SH-SY5Y (cell line): ENCODE measurements around the gene THOP1.

ENCODE experiments used
- GATA2 ChIP-seq: IDR thresholded peaks from 2 replicates; pipeline ENCODE4 v1.6.1; 2011; ENCODE audit warnings: mild to moderate bottlenecking, low read depth, low read length
- GATA3 ChIP-seq: IDR thresholded peaks from 2 replicates; pipeline ENCODE4 v1.6.1; 2011; ENCODE audit warnings: low read depth, mild to moderate bottlenecking, low read length, moderate library complexity

THOP1 gene

DNA sequence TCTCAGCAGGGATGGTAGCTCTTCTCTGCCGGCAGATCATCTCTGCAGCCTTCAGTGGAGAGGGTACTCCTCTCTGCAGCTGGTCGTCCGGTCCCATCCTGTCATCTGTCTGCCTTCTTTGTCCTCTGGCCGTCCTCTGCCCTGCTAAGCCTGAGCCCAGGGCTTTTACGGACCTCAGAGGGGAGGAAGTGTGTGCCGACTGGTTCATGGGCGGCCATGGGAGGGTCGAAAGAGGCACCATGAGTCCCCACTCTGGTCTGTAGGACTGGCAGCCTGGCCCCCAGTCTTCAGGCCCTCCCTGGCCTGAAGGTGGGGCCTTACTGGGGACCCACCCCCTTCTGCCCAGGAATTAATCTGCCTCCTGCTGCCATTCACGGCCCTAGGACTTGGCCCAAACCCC, 38.3 kb downstream of the THOP1 start:
- TF ChIP-seq GATA2 (no peak), GATA3 (no peak)

DNA sequence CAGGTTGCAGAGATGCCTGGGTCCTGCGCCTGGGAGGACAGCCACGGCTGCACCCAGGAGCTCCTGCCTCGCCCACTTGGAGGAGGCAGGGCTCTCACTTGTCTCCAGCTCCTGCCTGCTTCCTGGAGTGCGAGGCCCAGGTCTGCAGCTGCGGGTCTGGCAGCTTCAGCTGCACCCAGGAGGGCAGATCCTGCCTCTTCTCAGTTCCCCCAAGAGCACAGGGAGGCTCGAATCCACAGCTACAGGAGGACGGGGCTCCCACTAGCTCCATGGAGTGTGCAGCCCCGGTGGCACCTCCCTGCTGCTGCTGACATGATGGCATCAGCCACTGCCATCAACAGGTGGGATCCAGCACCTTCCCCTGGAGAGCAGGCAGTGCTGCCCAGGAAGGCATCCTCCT, 38.8 kb downstream of the THOP1 start:
- no peak for TF ChIP-seq GATA2
- no peak for TF ChIP-seq GATA3

DNA sequence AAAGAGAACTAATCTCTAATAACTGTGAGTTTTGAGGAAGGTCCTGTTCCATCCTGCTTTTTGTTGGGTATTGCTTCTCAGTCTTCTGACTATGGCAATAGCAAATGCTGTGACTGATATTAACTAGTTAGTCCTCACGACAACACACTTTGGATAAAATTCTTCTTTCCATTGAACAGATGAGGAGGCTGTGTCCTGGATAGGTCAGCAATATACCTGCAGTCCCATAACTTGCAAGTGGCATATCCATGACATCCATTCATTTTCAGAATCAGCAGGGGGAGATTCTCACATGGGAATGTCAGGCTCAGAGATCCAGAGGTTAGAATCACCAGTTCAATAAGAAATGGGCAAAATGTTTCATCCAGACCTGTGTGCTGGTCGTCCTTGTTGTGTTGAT, 41.7 kb downstream of the THOP1 start:
- no peak for TF ChIP-seq GATA2
- no peak for TF ChIP-seq GATA3

DNA sequence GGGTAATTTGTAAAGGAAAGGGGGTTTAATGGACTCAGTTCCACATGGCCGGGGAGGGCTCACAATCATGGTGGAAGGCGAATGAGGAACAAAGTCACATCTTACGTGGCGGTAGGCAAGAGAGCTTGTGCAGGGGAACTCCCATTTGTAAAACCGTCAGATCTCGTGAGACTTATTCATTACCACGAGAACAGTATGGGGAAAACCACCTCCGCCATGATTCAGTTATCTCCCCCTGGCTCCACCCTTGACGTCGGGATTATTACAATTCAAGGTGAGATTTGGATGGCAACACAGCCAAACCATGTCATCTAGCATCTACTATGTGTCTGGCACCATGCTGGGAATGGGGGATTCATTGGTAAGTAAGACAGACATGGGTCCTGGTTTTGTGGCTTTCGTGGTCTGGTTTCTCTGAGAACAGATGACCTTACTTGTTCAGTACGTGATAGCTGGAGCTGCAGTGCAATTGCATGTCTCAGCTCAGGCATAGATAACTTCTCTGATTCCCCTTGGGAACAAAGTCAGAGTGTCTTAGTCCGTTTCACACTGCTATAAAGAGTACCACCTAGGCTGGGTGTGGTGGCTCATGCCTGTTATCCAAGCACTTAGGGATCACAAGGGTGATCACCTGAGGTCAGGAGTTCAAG, 42.7 kb downstream of the THOP1 start:
- TF ChIP-seq GATA2 (no peak), GATA3 (no peak)

DNA sequence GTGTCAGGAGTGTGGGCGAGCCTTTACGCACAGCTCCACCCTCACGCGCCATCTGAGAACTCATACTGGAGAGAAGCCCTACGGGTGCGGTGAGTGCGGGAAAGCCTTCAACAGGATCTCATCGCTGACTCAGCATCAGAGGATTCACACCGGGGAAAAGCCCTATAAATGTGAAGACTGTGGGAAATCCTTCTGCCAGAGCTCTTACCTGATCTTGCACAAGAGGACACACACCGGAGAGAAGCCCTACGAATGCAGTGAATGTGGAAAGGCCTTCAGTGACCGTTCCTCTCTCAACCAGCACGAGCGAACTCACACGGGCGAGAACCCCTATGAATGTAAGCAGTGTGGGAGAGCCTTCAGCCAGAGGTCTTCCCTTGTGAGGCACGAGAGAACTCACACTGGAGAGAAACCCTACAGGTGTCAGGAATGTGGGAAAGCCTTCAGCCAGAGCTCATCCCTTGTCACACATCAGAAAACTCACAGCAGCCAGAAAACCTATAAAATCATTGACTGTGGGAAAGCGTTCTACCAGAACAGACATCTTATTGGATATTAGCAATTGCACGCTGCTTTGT, 49.1 kb downstream of the THOP1 start:
- no peak for TF ChIP-seq GATA2

DNA sequence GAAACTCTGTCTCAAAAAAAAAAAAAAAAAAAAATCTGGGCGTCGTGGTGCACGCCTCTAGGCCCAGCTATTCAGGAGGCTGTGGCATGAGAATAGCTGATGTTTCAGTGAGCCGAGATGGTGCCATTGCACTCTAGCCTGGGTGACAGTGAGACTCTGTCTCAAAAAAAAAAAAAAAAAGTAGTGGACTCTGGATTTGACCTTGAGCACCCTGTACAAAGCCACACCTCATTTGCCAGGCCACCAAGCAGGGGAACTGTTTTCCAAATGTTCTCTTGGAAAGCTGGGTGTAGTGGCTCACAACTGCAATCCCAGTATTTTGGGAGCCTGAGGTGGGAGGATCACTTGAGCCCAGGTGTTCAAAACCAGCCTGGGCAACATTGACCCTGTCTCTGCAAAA, 52.1 kb downstream of the THOP1 start:
- TF ChIP-seq GATA3 (no peak), GATA2 (no peak)

DNA sequence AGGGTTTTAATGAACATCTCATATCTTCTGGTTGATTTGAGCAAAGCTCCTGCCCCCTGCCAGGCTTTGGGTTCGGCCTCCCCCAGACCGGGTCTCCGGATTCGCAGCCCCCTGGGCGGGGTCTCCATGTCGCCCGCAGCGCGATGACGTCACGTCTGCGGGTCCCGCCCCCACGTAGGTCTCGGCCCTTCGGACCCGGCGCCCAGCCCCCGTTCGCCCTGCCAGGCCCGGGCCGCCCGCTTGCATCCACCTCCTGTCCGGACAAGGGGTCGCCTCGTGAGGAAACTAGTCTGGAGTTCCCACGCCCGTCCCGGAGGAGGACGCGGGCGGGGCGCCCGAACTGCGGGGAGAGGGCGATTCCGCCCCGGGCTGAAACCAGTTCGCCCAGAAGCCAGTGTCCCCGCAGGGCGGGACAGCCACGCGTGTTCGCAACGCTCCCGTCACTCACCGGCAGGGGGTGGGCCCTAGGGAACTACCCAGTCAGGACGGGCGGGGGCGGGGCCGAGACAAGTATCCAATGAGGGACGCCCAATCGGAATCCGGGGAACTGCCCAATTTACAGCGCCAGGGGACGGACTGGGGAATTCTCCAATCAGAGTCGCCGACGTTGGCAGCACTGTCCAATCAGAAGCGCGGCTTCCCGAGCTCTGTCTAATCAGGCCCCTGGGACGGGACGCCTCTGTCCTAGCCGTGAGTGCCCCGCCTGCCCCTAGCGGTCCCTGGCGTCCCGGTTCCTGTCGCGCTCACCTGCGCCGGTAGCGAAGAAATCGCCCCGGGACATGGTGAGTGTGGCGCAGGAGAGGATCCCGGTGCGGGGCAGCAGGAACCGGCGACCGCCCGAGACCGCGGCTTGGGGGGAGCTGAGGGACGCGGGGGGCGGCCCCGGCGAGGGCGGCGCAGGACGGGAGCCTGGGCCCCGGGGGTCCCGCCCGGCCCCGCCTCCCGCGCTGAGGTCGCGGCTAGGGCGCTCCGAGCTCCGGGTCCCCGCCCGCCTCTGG, 55.8 kb downstream of the THOP1 start, which contains the start of gene ZNF555:
Gene ZNF555 (plus strand): TSS at position 682 of the 998 bp plus-strand sequence. CDS start 98 bp downstream, at position 780.
- no peak for TF ChIP-seq GATA2
- no peak for TF ChIP-seq GATA3

DNA sequence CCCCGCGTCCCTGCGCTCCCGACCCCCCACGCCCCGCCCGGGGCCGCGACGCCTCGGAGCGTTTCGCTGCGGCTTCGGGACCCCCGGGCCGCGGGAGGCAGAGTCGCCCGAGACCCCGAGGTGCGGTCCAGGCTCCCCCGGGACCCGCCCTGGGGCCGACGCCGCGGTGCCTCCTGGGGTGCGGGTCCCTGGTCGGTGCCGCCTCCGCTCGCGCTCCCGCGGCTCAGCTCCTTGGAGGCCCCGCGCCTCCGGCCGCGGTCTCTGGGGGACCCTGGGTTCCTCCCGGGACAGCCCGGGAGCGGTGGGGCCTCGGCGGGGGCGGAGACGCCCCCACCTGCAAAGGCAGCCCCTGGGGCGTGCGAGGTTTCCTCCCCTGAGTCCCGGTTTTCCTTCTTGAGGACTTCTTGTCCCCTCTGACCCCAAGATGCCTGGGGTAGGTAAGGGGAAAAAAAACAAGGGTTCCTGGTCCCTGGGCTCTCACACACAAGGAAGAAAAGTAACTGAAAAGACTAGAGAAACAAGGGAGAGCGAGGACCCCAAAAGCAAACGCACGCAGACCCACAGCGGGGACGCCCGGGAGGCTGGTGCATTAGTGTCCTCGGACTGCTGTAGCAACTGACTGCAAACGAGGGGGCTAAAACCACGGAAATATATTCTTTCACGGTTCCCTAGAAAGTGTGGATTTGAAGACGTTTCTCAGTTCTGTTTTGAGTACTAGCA, 56.7 kb downstream of the THOP1 start:
- TF ChIP-seq GATA3 (no peak), GATA2 (no peak)

DNA sequence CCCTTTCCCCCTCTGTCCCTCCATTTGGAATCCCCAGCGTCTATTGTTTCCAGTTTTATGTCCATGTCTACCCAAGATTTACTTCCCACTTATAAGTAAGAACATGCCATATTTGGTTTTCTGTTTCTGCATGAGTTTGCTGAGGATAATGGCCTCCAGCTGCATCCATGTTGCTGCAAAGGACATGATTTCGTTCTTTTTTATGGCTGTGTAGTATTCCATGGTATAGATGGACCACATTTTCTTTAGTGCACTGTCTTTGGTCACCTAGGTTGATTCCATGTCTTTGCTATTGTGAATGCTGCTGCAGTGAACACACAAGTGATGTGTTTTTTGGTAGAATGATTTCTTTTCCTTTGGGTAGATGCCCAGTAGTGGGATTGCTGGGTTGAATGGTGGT, 59.8 kb downstream of the THOP1 start:
- TF ChIP-seq GATA3 (no peak), GATA2 (no peak)

DNA sequence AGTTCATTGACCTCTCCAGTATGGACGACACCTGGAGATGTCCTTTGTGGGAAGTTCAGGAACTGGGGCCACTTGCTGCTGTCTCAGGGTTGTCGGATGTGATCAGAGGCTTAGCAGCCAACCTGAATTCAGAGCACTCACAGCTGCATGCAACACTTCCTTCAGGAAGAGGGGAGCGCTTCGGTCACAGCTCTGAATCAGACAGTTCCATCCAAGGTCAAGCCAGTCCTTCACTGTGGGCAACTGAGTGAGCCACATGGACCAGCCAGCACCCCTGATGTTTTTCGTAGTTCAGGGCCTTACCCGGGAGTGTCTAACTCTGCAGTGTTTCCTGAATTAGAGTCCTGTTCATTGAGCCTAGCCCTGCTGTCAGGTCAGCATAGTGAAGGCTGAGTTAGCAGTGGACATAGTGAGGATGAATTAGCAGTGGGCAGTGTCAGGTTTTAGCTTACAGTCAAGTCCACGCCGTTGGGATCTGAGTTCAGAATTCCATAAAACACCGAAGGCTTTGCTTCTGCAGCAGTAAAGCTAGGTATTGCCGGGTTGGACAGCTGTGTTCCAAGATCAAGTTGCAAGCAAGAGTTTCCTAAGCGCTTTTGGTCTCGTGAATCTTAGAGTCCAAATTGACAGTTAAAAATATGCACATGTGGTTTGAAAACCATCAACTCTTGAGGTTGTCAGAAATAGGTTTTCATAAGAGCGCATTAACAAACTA, 61.0 kb downstream of the THOP1 start:
- TF ChIP-seq GATA2 (no peak), GATA3 (no peak)

DNA sequence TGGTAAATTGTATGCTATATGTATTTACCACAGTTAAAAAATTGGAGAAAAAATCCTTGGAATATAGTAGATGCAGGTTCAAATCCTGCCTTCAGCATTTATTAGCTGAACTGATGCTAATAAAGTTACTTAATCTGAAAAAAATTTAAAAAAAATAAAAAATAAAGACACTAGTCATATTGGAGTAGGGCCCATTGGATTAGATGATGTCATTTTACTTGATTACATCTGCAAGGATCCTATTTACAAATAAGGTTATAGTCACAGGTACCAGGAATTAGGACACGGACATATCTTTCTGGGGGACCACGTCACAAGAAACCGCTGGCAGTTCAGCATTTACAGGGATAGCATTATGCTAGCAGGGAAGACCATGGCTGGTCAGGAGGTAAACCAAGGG, 62.2 kb downstream of the THOP1 start:
- no peak for TF ChIP-seq GATA3
- TF ChIP-seq GATA2 = no peak

DNA sequence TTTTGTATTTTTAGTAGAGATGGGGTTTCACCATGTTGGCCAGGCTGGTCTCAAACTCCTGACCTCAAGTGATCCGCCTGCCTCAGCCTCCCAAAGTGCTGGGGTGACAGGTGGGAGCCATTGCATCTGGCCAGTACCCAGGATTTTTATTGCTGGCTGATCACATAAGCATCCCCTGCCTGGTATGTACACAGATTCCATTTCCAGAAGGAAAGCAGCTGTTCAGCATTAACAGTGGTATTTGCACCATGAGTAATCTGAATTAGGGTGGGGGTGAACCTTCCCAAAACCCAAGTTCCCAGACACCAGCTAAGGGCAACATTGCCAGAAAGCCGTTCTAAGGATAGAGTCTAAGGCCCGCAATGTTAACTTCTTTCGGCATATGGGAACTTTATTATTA, 63.3 kb downstream of the THOP1 start:
- TF ChIP-seq GATA2 (no peak), GATA3 (no peak)

DNA sequence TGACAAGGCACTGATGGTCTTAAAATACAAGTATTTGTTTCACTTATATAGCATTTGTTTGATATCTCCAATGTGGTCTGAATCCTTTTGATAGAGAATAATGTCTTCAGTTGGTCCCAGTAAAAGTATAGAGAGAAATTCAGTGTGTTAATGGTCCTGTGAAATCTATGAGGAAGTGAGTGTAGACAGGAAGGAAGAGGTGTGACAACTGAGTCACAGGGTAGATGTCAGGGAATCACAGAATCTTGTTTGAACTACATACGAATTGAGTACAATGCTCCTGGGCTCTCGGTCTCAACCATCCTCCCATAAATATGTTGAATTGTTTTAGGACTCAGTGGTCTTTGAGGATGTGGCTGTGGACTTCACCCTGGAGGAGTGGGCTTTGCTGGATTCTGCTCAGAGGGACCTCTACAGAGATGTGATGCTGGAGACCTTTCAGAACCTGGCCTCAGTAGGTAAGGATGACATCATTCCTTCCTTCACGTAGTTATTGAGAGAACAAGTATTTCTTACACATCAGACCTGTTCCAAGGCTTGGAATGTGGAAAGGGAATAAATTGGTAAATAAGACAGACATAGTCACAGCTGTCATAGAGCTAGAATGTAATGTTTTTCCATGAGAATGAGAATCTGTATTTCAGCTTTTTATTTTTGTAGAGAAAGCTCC, 65.1 kb downstream of the THOP1 start:
- TF ChIP-seq GATA3 (no peak), GATA2 (no peak)
